Erythroblast (primary cell): Measurements from ENCODE around the gene CTU2.

Experiments
- DNase-seq, 2 experiments: peaks; one replicate each; lab custom pipeline; 2025; lab: John Stamatoyannopoulos, UW
- GATA1 ChIP-seq: IDR thresholded peaks from 2 replicates; pipeline ENCODE4 v1.6.1; 2011; ENCODE audit warnings: low read depth, mild to moderate bottlenecking, control low read depth, low read length, moderate library complexity
- POLR2A ChIP-seq: IDR thresholded peaks from 2 replicates; pipeline ENCODE4 v1.6.1; 2011; ENCODE audit warnings: mild to moderate bottlenecking, low read length

CTU2 gene

GRCh38 chr16:88762258-88762870 lies 56.1 kb downstream of the CTU2 start:
- TF ChIP-seq GATA1 = no peak
- TF ChIP-seq POLR2A = no peak
- no peak for DNase-seq

- TF ChIP-seq GATA1 = no peak
- no peak for DNase-seq
Observed at GRCh38 chr16:88762941-88763340, 56.6 kb downstream of the CTU2 start.

- TF ChIP-seq POLR2A (no peak), GATA1 (no peak)
- no peak for DNase-seq
Observed at GRCh38 chr16:88763502-88764053, 57.3 kb downstream of the CTU2 start.

- DNase-seq = no peak
- TF ChIP-seq GATA1 (no peak), POLR2A (no peak)
Observed at GRCh38 chr16:88764080-88764479, 57.8 kb downstream of the CTU2 start.

GRCh38 chr16:88764913-88765349 lies 58.6 kb downstream of the CTU2 start:
- no peak for TF ChIP-seq GATA1
- TF ChIP-seq POLR2A = no peak
- no peak for DNase-seq
